IMR-90 (cell line): ENCODE data around the gene SGSM2. TPM values are rescaled to one million over a fixed set of nuclear protein-coding genes. Genes with fewer than 3 reads are reported as not detected.

Experiments used
- ATAC-seq: fragments of 200-7000 bp; cut with Tn5 transposase; 2 replicates; pipeline ENCODE4 v1.9.1; 2020; ENCODE audit warnings: low read depth, mild to moderate bottlenecking, moderate library complexity
- BruUV-seq: library from RNA; stranded (reverse); fragments of 400-500 nt; replicated peaks from 2 replicates; lab custom pipeline; 2021; lab: Mats Ljungman, UMichigan
- CTCF ChIA-PET: fragments of 300-600 bp; formaldehyde crosslinking; extraction: SDS; loops from one replicate; lab custom pipeline; 2021; ENCODE audit warnings: antibody characterized with exemption; lab: Yijun Ruan, JAX
- POLR2A ChIA-PET: fragments of 300-600 bp; sonication (Branson Sonifier 250); formaldehyde crosslinking; loops from one replicate; lab custom pipeline; 2022; ENCODE audit warnings: antibody characterized with exemption; ENCODE audit not compliant: unreplicated experiment; lab: Charles Lee
- DNase-seq: peaks from one replicate; pipeline ENCODE4 v3.0.0; 2013
- H2AFZ ChIP-seq: replicated peaks from 2 replicates; pipeline ENCODE3; 2013; ENCODE audit warnings: low read length, mild to moderate bottlenecking; ENCODE audit not compliant: poor library complexity
- H2AK5ac ChIP-seq: 2 replicates; pipeline ENCODE4 v1.6.1; 2013; ENCODE audit warnings: low read depth, low read length, inconsistent platforms
- H2AK9ac ChIP-seq: replicated peaks from 2 replicates; pipeline ENCODE3; 2013; ENCODE audit warnings: mild to moderate bottlenecking, low read depth, low read length, moderate library complexity; ENCODE audit not compliant: poor library complexity
- H2BK120ac ChIP-seq: 2 replicates; pipeline ENCODE4 v1.6.1; 2013; ENCODE audit warnings: low read depth, low read length, inconsistent platforms
- H2BK15ac ChIP-seq: 3 replicates; pipeline ENCODE4 v1.6.1; 2013; ENCODE audit warnings: low read depth, low read length, inconsistent platforms
- H2BK20ac ChIP-seq: 2 replicates; pipeline ENCODE4 v1.6.1; 2013; ENCODE audit warnings: low read depth, mild to moderate bottlenecking, inconsistent platforms, low read length, moderate library complexity
- H2BK5ac ChIP-seq: 2 replicates; pipeline ENCODE4 v1.6.1; 2013; ENCODE audit warnings: mild to moderate bottlenecking, low read depth, low read length, inconsistent platforms; ENCODE audit not compliant: poor library complexity, severe bottlenecking
- H3K14ac ChIP-seq: replicated peaks from 2 replicates; pipeline ENCODE4 v1.6.1; 2013; ENCODE audit warnings: low read depth, low read length, inconsistent platforms
- H3K18ac ChIP-seq: 2 replicates; pipeline ENCODE4 v1.6.1; 2013; ENCODE audit warnings: low read depth, low read length, control low read depth
- H3K23ac ChIP-seq: 2 replicates; pipeline ENCODE4 v1.6.1; 2013; ENCODE audit warnings: low read depth, low read length, inconsistent platforms
- H3K27ac ChIP-seq: 2 replicates; pipeline ENCODE4 v1.5.1; 2013; ENCODE audit warnings: mild to moderate bottlenecking, control low read depth, low read length; ENCODE audit not compliant: insufficient read depth
- H3K27me3 ChIP-seq: 2 replicates; pipeline ENCODE4 v1.6.1; 2013; ENCODE audit warnings: low read length; ENCODE audit not compliant: control insufficient read depth, insufficient read depth
- H3K36me3 ChIP-seq: 2 replicates; pipeline ENCODE4 v1.6.1; 2013; ENCODE audit warnings: low read length, mixed read lengths; ENCODE audit not compliant: control insufficient read depth, insufficient read depth
- H3K4ac ChIP-seq: 2 replicates; pipeline ENCODE4 v1.6.1; 2013; ENCODE audit warnings: low read depth, low read length, inconsistent platforms
- H3K4me1 ChIP-seq: 2 replicates; pipeline ENCODE4 v1.6.1; 2013; ENCODE audit warnings: low read length, mixed read lengths; ENCODE audit not compliant: control insufficient read depth, insufficient read depth
- H3K4me2 ChIP-seq: 2 replicates; pipeline ENCODE4 v1.6.1; 2013; ENCODE audit warnings: low read depth, mild to moderate bottlenecking, control low read depth, low read length, moderate library complexity
- H3K4me3 ChIP-seq: 2 replicates; pipeline ENCODE4 v1.5.1; 2013; ENCODE audit warnings: low read depth, mild to moderate bottlenecking, control low read depth, low read length, moderate library complexity; ENCODE audit not compliant: insufficient read depth
- H3K56ac ChIP-seq: 2 replicates; pipeline ENCODE4 v1.6.1; 2013; ENCODE audit warnings: low read length, inconsistent platforms; ENCODE audit not compliant: insufficient read depth; ENCODE audit errors: extremely low read depth
- H3K79me1 ChIP-seq, 2 experiments: 2 replicates each; pipeline ENCODE4 v1.6.1; 2013; ENCODE audit warnings: low read length in 2 of 2, inconsistent platforms in 1 of 2, low read depth in 1 of 2
- H3K9ac ChIP-seq: 2 replicates; pipeline ENCODE4 v1.6.1; 2013; ENCODE audit warnings: low read depth, low read length, control low read depth
- H3K9me1 ChIP-seq: 2 replicates; pipeline ENCODE4 v1.6.1; 2013; ENCODE audit warnings: low read length, inconsistent platforms; ENCODE audit not compliant: insufficient read depth
- H3K9me3 ChIP-seq: 2 replicates; pipeline ENCODE4 v1.6.1; 2013; ENCODE audit warnings: low read length; ENCODE audit not compliant: control insufficient read depth, insufficient read depth
- H4K20me1 ChIP-seq: 2 replicates; pipeline ENCODE4 v1.6.1; 2013; ENCODE audit warnings: low read length, inconsistent platforms; ENCODE audit not compliant: insufficient read depth
- H4K5ac ChIP-seq: 2 replicates; pipeline ENCODE4 v1.6.1; 2013; ENCODE audit warnings: mild to moderate bottlenecking, low read depth, low read length, control low read depth
- H4K8ac ChIP-seq, 2 experiments: 2 replicates each; pipeline ENCODE4 v1.6.1; 2013; ENCODE audit warnings: low read depth in 2 of 2, low read length in 2 of 2, control low read depth in 1 of 2, inconsistent platforms in 1 of 2
- H4K91ac ChIP-seq: 2 replicates; pipeline ENCODE4 v1.6.1; 2013; ENCODE audit warnings: low read depth, low read length, inconsistent platforms; ENCODE audit not compliant: insufficient read depth
- BHLHE40 ChIP-seq: fragments of 150-350 bp; IDR thresholded peaks from 2 replicates; pipeline ENCODE4 v1.6.1; 2016; ENCODE audit warnings: mild to moderate bottlenecking, low read depth, low read length
- CHD1 ChIP-seq: IDR thresholded peaks from 2 replicates; pipeline ENCODE4 v1.6.1; 2012; ENCODE audit warnings: low read depth, low read length, improper control_type of control experiment
- FOS ChIP-seq: fragments of 150-350 bp; IDR thresholded peaks from 2 replicates; pipeline ENCODE4 v1.6.1; 2016; ENCODE audit warnings: low read depth, low read length
- MAFK ChIP-seq: IDR thresholded peaks from 2 replicates; pipeline ENCODE4 v1.6.1; 2012; ENCODE audit warnings: low read depth, low read length, improper control_type of control experiment
- MAZ ChIP-seq: IDR thresholded peaks from 2 replicates; pipeline ENCODE4 v1.6.1; 2012; ENCODE audit warnings: low read depth, mild to moderate bottlenecking, low read length, improper control_type of control experiment, moderate library complexity, borderline replicate concordance
- MXI1 ChIP-seq: IDR thresholded peaks from 2 replicates; pipeline ENCODE4 v1.6.1; 2012; ENCODE audit warnings: low read depth, mild to moderate bottlenecking, low read length, moderate library complexity, borderline replicate concordance
- NFE2L2 ChIP-seq: fragments of 150-350 bp; IDR thresholded peaks from 2 replicates; pipeline ENCODE4 v1.6.1; 2016; ENCODE audit warnings: low read depth, mild to moderate bottlenecking, low read length
- RAD21 ChIP-seq: IDR thresholded peaks from 2 replicates; pipeline ENCODE4 v1.6.1; 2012; ENCODE audit warnings: low read length, improper control_type of control experiment
- SMC3 ChIP-seq: fragments of 150-350 bp; IDR thresholded peaks from 2 replicates; pipeline ENCODE4 v1.6.1; 2016; ENCODE audit warnings: low read depth, mild to moderate bottlenecking, antibody characterized with exemption, low read length, moderate library complexity
- USF2 ChIP-seq: fragments of 150-350 bp; IDR thresholded peaks from 2 replicates; pipeline ENCODE4 v1.6.1; 2017; ENCODE audit warnings: mild to moderate bottlenecking, antibody characterized with exemption, low read length, low read depth
- WGBS, 2 experiments: methylation state at CpG; one replicate each; pipeline versions ENCODE4 v1.1.5 to v1.1.7; 2013; ENCODE audit warnings: missing lambda C conversion rate in 2 of 2; ENCODE audit not compliant: insufficient read length in 1 of 2; ENCODE audit errors: extremely low coverage in 2 of 2; 5-methylcytosine and 5-hydroxymethylcytosine counted together
- dilution Hi-C: fragments of 300-500 bp; cut with HindIII; formaldehyde crosslinking; loops from one replicate; pipeline ENCODE4 v1.14.3; 2018; ENCODE audit warnings: low sequenced_read_pairs; ENCODE audit not compliant: unreplicated experiment
- in situ Hi-C: fragments of 300-500 bp; cut with MboI; formaldehyde crosslinking; loops from 3 replicates; pipeline ENCODE4 v1.14.3; 2019; ENCODE audit warnings: low sequenced_read_pairs, inconsistent platforms, mixed read lengths
- intact Hi-C: fragments of 100-400 bp; cut with micrococcal nuclease; formaldehyde crosslinking; loops from 2 replicates; pipeline ENCODE4 v1.10.0; 2022
- polyA plus RNA-seq, 3 experiments: library from polyadenylated mRNA; depleted of rRNA; stranded (reverse); fragments of >200 nt; gene quantifications; 2 replicates each; pipeline ENCODE4 v1.2.3, GENCODE V29; 2012; ENCODE audit warnings: low replicate concordance in 1 of 3
- total RNA-seq: library from RNA; depleted of rRNA; stranded (reverse); fragments of >200 nt; gene quantifications from 2 replicates; pipeline ENCODE4 v1.2.3, GENCODE V29; 2012
- TF ChIP-seq, protein P1 (sequence below): fragments of 150-350 bp; IDR thresholded peaks from 2 replicates; pipeline ENCODE4 v1.6.1; 2016; ENCODE audit warnings: low read depth, mild to moderate bottlenecking, low read length, moderate library complexity, borderline replicate concordance
- TF ChIP-seq, protein P2 (sequence below): conservative IDR thresholded peaks from 2 replicates; pipeline ENCODE4 v1.5.1; 2012; ENCODE audit warnings: mild to moderate bottlenecking, low read depth, low read length, improper control_type of control experiment

SGSM2 gene
- total and polyA plus RNA-seq, 2 of the 4 experiments (the other 2 are of a cell fraction): 13.6 to 81.2 TPM

DNA sequence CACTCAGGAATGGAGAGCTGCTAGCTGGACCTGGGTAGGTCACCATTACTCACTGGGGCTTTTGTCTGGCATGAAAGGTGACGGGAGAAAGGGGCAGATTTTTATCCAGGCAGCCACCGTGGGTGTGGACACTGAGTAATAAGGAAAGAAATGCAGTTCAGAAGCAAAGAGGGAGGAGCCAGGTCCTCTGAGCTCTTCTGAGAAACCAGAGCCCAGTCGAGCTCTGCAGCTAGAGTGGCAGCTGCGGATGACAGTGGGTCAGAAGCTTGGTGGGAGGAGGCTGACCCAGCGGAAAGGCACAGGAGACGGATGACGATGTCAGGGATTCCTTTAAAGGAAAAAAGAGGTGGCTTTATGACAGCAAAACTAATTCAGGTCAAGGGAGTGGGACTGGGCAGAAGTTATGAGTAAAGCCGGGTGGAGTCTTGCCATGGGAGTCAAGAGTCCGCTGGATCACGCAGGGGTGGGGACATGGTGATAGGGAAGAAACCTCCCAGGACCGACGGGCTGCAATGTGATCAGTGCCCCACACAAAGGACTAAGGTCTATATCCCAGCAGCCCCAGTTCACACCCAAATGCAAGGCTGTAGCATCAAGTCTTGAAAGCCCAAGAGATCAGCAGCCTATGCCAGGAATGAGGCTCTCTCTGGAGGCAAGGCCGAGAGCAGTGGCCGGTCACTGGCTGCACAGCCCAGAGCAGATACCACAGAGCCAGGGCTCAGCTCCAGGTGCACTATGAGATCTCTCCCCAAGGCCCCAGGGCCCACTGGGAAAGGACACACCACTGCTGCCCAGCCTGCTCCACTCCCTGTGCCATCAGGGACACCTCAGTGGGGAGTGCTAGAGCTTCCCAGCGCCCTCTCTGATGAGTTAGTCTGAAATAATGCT is 69.8 kb downstream of the SGSM2 start:
- H4K91ac ChIP-seq: peak overlapping the region; percentile 96
- H2BK20ac ChIP-seq: peak overlapping the region; percentile 93
- intact Hi-C loops: no loop called here
- peaks cover 4% of the 10 kb centered on the region; the same call in 1 of the 2 replicates for H4K20me1 ChIP-seq
- H3K9ac ChIP-seq: peak overlapping the region; percentile 17
- H3K23ac ChIP-seq: peak overlapping the region; percentile 83
- H3K14ac ChIP-seq: peak overlapping the region; percentile 85
- no peaks in the 10 kb centered on the region for H3K9me3 ChIP-seq
- H3K18ac ChIP-seq: peak overlapping the region; percentile 81
- ChIA-PET POLR2A (interaction anchor here (0.6 kb wide), 1 partner anchor 236 kb away, joined by 3 read pairs; no protein-coding TSS in a partner anchor), CTCF (interaction anchor here (0.6 to 2.6 kb wide), 6 partner anchors 9 to 284 kb away, joined by 3 to 20 read pairs (median 4); no protein-coding TSS in a partner anchor)
- H3K4me2 ChIP-seq: peak overlapping the region; percentile 51
- in situ Hi-C loops: no loop called here
- WGBS, 2 experiments: 20% methylated on average over 9 of the region's 15 CpGs; no CpG with 5 or more reads in 1 of the 2 experiments
- dilution Hi-C loops: no loop called here
- peak overlapping the region; percentile 86 for H3K27ac ChIP-seq
- peak overlapping the region; percentile 96 for H2BK15ac ChIP-seq
- H3K4me1 ChIP-seq: peaks cover 33% of the 10 kb centered on the region
- ATAC-seq (peak; percentile 83), DNase-seq (peak; percentile 92)
- peak overlapping the region; percentile 94 for H2BK120ac ChIP-seq
- peak overlapping the region; percentile 73 for H4K5ac ChIP-seq
- no peaks in the 10 kb centered on the region for H3K27me3 ChIP-seq
- H3K4me3 ChIP-seq: no peak overlapping the region
- peaks cover 30% of the 10 kb centered on the region for H3K9me1 ChIP-seq
- peak overlapping the region; percentile 69 for H2AFZ ChIP-seq
- H2AK9ac ChIP-seq: peak overlapping the region; percentile 95
- peak overlapping the region; percentile 91 for H2BK5ac ChIP-seq
- peaks cover 5 to 30% of the 10 kb centered on the region in 2 experiments; a peak in 2 of 4 replicates for H3K79me1 ChIP-seq
- peak overlapping the region; percentile 74 for H3K56ac ChIP-seq
- H3K4ac ChIP-seq: peak overlapping the region; percentile 96
- no peaks in the 10 kb centered on the region for H3K36me3 ChIP-seq
- BruUV-seq: no TSS peak
- H4K8ac ChIP-seq: peak overlapping the region; percentile 90 to 95
- H2AK5ac ChIP-seq: peak overlapping the region; percentile 91
- TF ChIP-seq NFE2L2: no peak
- TF ChIP-seq MAFK: peak; percentile 4; the same call in 1 of the 2 replicates
- TF ChIP-seq, protein P1, sequence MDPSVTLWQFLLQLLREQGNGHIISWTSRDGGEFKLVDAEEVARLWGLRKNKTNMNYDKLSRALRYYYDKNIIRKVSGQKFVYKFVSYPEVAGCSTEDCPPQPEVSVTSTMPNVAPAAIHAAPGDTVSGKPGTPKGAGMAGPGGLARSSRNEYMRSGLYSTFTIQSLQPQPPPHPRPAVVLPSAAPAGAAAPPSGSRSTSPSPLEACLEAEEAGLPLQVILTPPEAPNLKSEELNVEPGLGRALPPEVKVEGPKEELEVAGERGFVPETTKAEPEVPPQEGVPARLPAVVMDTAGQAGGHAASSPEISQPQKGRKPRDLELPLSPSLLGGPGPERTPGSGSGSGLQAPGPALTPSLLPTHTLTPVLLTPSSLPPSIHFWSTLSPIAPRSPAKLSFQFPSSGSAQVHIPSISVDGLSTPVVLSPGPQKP: no peak
- TF ChIP-seq FOS: 0 out of 2 replicates have a peak, but pooled peaks have one; percentile 42
- TF ChIP-seq, protein P2, sequence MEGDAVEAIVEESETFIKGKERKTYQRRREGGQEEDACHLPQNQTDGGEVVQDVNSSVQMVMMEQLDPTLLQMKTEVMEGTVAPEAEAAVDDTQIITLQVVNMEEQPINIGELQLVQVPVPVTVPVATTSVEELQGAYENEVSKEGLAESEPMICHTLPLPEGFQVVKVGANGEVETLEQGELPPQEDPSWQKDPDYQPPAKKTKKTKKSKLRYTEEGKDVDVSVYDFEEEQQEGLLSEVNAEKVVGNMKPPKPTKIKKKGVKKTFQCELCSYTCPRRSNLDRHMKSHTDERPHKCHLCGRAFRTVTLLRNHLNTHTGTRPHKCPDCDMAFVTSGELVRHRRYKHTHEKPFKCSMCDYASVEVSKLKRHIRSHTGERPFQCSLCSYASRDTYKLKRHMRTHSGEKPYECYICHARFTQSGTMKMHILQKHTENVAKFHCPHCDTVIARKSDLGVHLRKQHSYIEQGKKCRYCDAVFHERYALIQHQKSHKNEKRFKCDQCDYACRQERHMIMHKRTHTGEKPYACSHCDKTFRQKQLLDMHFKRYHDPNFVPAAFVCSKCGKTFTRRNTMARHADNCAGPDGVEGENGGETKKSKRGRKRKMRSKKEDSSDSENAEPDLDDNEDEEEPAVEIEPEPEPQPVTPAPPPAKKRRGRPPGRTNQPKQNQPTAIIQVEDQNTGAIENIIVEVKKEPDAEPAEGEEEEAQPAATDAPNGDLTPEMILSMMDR: no peak
- TF ChIP-seq RAD21: no peak
- TF ChIP-seq SMC3: no peak
- TF ChIP-seq MAZ: peak; percentile 56; the same call in 1 of the 2 replicates
- no peak; the same call in 1 of the 2 replicates for TF ChIP-seq BHLHE40
- TF ChIP-seq USF2: no peak
- no peak for TF ChIP-seq MXI1
- 0 out of 2 replicates have a peak, but pooled peaks have one; percentile 67 for TF ChIP-seq CHD1
